HG02870 (cell line): ENCODE measurements around the gene TP53BP1.

ENCODE experiments used
- ATAC-seq: cut with Tn5 transposase; IDR thresholded peaks from one replicate; pipeline ENCODE4 v1.9.1; 2021; ENCODE audit warnings: mild to moderate bottlenecking, moderate library complexity; ENCODE audit not compliant: unreplicated experiment

TP53BP1 gene

GRCh38 chr15:43488790-43489189, 4.2 kb downstream of the TP53BP1 start:
- ATAC-seq = no peak

- ATAC-seq = no peak
Measured at GRCh38 chr15:43487271-43487895, 5.6 kb downstream of the TP53BP1 start.

- ATAC-seq = no peak
Measured at GRCh38 chr15:43484455-43484854, 8.5 kb downstream of the TP53BP1 start.

- no peak for ATAC-seq
Measured at GRCh38 chr15:43483297-43484128, 9.4 kb downstream of the TP53BP1 start.

- no peak for ATAC-seq
Measured at GRCh38 chr15:43473885-43474284, 19.1 kb downstream of the TP53BP1 start.

GRCh38 chr15:43471975-43472374, 21.0 kb downstream of the TP53BP1 start:
- no peak for ATAC-seq

GRCh38 chr15:43469867-43470266, 23.1 kb downstream of the TP53BP1 start:
- ATAC-seq = no peak

- ATAC-seq = no peak
Measured at GRCh38 chr15:43465100-43465499, 27.9 kb downstream of the TP53BP1 start.

GRCh38 chr15:43463998-43464397, 29.0 kb downstream of the TP53BP1 start:
- ATAC-seq = no peak

- no peak for ATAC-seq
Measured at GRCh38 chr15:43463507-43463906, 29.4 kb downstream of the TP53BP1 start.

GRCh38 chr15:43449981-43450380, 43.0 kb downstream of the TP53BP1 start:
- no peak for ATAC-seq

GRCh38 chr15:43446344-43446743, 46.6 kb downstream of the TP53BP1 start:
- no peak for ATAC-seq

GRCh38 chr15:43441316-43441715, 51.6 kb downstream of the TP53BP1 start:
- ATAC-seq = no peak

- ATAC-seq = peak; percentile 44
Measured at GRCh38 chr15:43440721-43441281, 52.2 kb downstream of the TP53BP1 start.

GRCh38 chr15:43439268-43439667, 53.7 kb downstream of the TP53BP1 start:
- ATAC-seq = no peak

GRCh38 chr15:43436395-43436794, 56.6 kb downstream of the TP53BP1 start:
- ATAC-seq = no peak

- no peak for ATAC-seq
Measured at GRCh38 chr15:43434446-43434845, 58.5 kb downstream of the TP53BP1 start.

GRCh38 chr15:43433661-43434303, 59.2 kb downstream of the TP53BP1 start:
- ATAC-seq = no peak

GRCh38 chr15:43433165-43433564, 59.8 kb downstream of the TP53BP1 start:
- no peak for ATAC-seq

- ATAC-seq = no peak
Measured at GRCh38 chr15:43429687-43430086, 63.3 kb downstream of the TP53BP1 start.

- ATAC-seq = no peak
Measured at GRCh38 chr15:43423793-43424192, 69.2 kb downstream of the TP53BP1 start.

- ATAC-seq = no peak
Measured at GRCh38 chr15:43420876-43421275, 72.1 kb downstream of the TP53BP1 start.
